Measurements from ENCODE around the gene CACNA1G. TPM values are rescaled to one million over a fixed set of nuclear protein-coding genes. Genes with fewer than 3 reads are reported as not detected.

Gene CACNA1G
- total and polyA plus RNA-seq, 9 of the 15 experiments (the other 6 are each of a cell fraction or from before 2014, with no cell fraction given) = 0.01 TPM; not detected in 8

DNA sequence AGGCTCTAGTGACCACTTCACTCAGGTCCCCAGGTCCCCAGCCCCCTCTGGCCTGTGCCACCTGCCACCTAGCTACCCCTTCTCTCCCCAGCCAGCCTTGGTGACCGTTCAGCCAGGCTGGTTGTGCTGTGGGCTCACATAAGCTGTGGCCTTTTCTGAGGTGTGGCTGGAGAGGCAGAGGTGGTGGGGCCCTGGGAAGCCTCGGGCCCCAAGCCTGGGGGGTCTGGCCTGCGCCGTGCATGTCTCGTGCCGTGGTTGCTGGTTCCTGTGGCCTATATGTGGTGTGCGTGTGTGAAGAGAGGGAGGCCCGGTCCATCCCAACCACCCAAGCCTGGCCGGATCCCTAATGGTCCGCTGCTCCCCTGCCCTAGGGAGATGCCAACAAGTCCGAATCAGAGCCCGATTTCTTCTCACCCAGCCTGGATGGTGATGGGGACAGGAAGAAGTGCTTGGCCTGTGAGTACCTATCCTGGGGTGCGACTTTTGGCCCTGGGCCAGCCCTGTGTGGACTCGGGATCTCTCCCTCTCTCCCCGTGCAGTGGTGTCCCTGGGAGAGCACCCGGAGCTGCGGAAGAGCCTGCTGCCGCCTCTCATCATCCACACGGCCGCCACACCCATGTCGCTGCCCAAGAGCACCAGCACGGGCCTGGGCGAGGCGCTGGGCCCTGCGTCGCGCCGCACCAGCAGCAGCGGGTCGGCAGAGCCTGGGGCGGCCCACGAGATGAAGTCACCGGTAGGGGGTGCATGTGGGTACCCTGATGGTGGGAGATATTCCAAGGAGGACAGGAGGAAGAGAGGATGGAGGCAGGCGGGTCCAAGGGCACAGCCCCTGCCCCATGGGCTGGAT lies 35.9 kb downstream of the CACNA1G start:
- POLR2A ChIA-PET = no interaction called here
- TF ChIP-seq FOXJ3 (CRISPR knock-in tag; IDR thresholded peaks at IDR 0.05) (no peak), RAD21 (CRISPR knock-in tag; conservative IDR thresholded peaks at IDR 0.05 in 1 of 2, IDR thresholded peaks at IDR 0.05 in 1 of 2) (peak in 1 of 2 experiments; percentile 46; a peak in 2 of 4 replicates), EZH2 (IDR thresholded peaks at IDR 0.05; ENCODE audit: borderline replicate concordance, low read depth, low read length) (peak; percentile 87; the same call in 1 of the 2 replicates), L3MBTL2 (IDR thresholded peaks at IDR 0.05) (0 out of 2 replicates have a peak, but pooled peaks have one; percentile 15), POU5F1 (IDR thresholded peaks at IDR 0.05; ENCODE audit: borderline replicate concordance, low read depth, low read length, partially characterized antibody) (no peak), CTBP1 (IDR thresholded peaks at IDR 0.05; ENCODE audit: borderline replicate concordance) (peak; percentile 25; the same call in 1 of the 2 replicates), XRCC3 (IDR thresholded peaks at IDR 0.05) (no peak), COPS2 (conservative IDR thresholded peaks at IDR 0.05) (no peak), ARID1B (IDR thresholded peaks at IDR 0.05) (no peak), POLR3G (IDR thresholded peaks at IDR 0.05; ENCODE audit: extremely low read depth, insufficient read length, insufficient replicate concordance) (no peak), RCOR1 (IDR thresholded peaks at IDR 0.05; ENCODE audit: borderline replicate concordance in 1 of 2, low read depth in 2 of 2, low read length in 2 of 2) (0 out of 4 replicates have a peak, but pooled peaks of 1 of the 2 experiments have one; percentile 30), TFAP4 (CRISPR knock-in tag; IDR thresholded peaks at IDR 0.05; ENCODE audit: borderline replicate concordance) (peak; percentile 25; the same call in 1 of the 2 replicates), NFIC (IDR thresholded peaks at IDR 0.05) (peak; percentile 95), CHD2 (IDR thresholded peaks at IDR 0.05; ENCODE audit: low read depth, low read length) (no peak), SAFB (IDR thresholded peaks at IDR 0.05; ENCODE audit: borderline replicate concordance, low read depth, low read length) (peak; percentile 33; the same call in 1 of the 2 replicates)
- TF ChIP-seq, protein P1, sequence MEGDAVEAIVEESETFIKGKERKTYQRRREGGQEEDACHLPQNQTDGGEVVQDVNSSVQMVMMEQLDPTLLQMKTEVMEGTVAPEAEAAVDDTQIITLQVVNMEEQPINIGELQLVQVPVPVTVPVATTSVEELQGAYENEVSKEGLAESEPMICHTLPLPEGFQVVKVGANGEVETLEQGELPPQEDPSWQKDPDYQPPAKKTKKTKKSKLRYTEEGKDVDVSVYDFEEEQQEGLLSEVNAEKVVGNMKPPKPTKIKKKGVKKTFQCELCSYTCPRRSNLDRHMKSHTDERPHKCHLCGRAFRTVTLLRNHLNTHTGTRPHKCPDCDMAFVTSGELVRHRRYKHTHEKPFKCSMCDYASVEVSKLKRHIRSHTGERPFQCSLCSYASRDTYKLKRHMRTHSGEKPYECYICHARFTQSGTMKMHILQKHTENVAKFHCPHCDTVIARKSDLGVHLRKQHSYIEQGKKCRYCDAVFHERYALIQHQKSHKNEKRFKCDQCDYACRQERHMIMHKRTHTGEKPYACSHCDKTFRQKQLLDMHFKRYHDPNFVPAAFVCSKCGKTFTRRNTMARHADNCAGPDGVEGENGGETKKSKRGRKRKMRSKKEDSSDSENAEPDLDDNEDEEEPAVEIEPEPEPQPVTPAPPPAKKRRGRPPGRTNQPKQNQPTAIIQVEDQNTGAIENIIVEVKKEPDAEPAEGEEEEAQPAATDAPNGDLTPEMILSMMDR (IDR thresholded peaks at IDR 0.05 in 2 of 3, conservative IDR thresholded peaks at IDR 0.05 in 1 of 3; ENCODE audit: insufficient read depth in 2 of 3, low read depth in 1 of 3, low read length in 3 of 3) = peak; percentile 65 to 72 (median 66)
- TF ChIP-seq, protein P2, sequence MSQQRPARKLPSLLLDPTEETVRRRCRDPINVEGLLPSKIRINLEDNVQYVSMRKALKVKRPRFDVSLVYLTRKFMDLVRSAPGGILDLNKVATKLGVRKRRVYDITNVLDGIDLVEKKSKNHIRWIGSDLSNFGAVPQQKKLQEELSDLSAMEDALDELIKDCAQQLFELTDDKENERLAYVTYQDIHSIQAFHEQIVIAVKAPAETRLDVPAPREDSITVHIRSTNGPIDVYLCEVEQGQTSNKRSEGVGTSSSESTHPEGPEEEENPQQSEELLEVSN (IDR thresholded peaks at IDR 0.05; ENCODE audit: borderline replicate concordance in 1 of 2, extremely low read depth in 1 of 2, insufficient read depth in 1 of 2, insufficient read length in 1 of 2, low read depth in 1 of 2, low read length in 1 of 2, poor library complexity in 1 of 2, severe bottlenecking in 1 of 2) = peak in 1 of 2 experiments; percentile 19

More for the DNA sequence above, 35.9 kb downstream of the CACNA1G start:
- no peaks in the 10 kb centered on the region for H3K9me1 ChIP-seq (ENCODE audit: control insufficient read depth, insufficient read depth, low read length)
- in situ Hi-C loops (cut with MboI) (no loop called here), intact Hi-C loops (cut with micrococcal nuclease) (no loop called here)
- no peaks in the 10 kb centered on the region for H3K36me3 ChIP-seq (ENCODE audit: control insufficient read depth, insufficient read depth, low read length)
- peak overlapping the region in 1 of 2 experiments; percentile 78; a peak in 1 of 4 replicates for H3K9ac ChIP-seq (ENCODE audit: insufficient read depth in 1 of 2, low read depth in 2 of 2, low read length in 2 of 2)
- no peaks in the 10 kb centered on the region for H3K79me2 ChIP-seq (ENCODE audit: control insufficient read depth, insufficient read depth, low read length)
- WGBS (ENCODE audit: insufficient coverage, low coverage, missing lambda C conversion rate) = 5% methylated on average over 33 of the region's 34 CpGs
- H3K27me3 ChIP-seq (ENCODE audit: control insufficient read depth in 2 of 2, insufficient read depth in 2 of 2, low read length in 2 of 2) = peaks cover 45 to 83% of the 10 kb centered on the region in 2 experiments
- DNase-seq (ENCODE audit: extremely low read depth in 1 of 4, low spot score in 3 of 4) (peak; percentile 57 to 76 (median 70)), FAIRE-seq (no peak), ATAC-seq (peak; percentile 89)
- H3K9me3 ChIP-seq (replicated peaks; ENCODE audit: control insufficient read depth, insufficient read depth, low read depth, low read length) = no peaks in the 10 kb centered on the region
- H4K20me1 ChIP-seq (replicated peaks; ENCODE audit: control insufficient read depth, insufficient read depth, low read length) = peaks cover 7% of the 10 kb centered on the region
- BruUV-seq (replicated peaks) = no TSS peak
- CTCF ChIA-PET (ENCODE audit: low intra/inter-chr PET ratio) = no interaction called here
- no peak overlapping the region for H3K4me3 ChIP-seq
- no peak overlapping the region for H3K4me2 ChIP-seq (ENCODE audit: insufficient read depth, low read length)
- H3K4me1 ChIP-seq (replicated peaks in 1 of 2; ENCODE audit: control insufficient read depth in 2 of 2, insufficient read depth in 2 of 2, low read length in 2 of 2) = peaks cover 0 to 24% of the 10 kb centered on the region in 2 experiments; a peak in 2 of 5 replicates
- no peak overlapping the region for H3K27ac ChIP-seq (ENCODE audit: extremely low read depth, low read depth, low read length)
- no peak overlapping the region for H2AFZ ChIP-seq (ENCODE audit: low read depth, low read length)
